ENCODE results near the gene SETD7. TPM values are rescaled to one million over a fixed set of nuclear protein-coding genes. Genes with fewer than 3 reads are reported as not detected.

Gene SETD7
- total and polyA plus RNA-seq, 2 experiments from 2014 or later = 1.1 to 4.2 TPM

DNA sequence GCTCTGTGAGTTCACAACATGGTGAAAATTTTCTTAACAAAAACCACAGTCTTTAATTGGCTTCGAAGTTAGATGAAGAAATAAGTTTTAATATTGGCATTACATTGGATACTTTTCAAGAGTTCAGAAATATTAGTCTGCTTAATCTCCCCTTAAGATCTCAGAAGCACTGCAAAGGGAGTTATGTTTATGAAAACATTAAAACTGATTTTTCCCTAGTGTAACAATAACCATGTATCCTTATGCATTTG lies 1.5 kb downstream of the SETD7 start:
- no peaks in the 10 kb centered on the region; the same call in 2 of the 3 replicates for H3K36me3 Mint-ChIP-seq (ENCODE audit: low read depth)
- no peaks in the 10 kb centered on the region for H3K79me2 ChIP-seq (replicated peaks; ENCODE audit: insufficient read depth)

More for the DNA sequence above, 1.5 kb downstream of the SETD7 start:
- no peak for ATAC-seq
- H3K4me2 ChIP-seq = peak overlapping the region; percentile 98
- no peak overlapping the region for H3K27ac Mint-ChIP-seq
- H3K36me3 ChIP-seq (ENCODE audit: insufficient read depth) = no peaks in the 10 kb centered on the region
- no peak overlapping the region for H3K27ac ChIP-seq (ENCODE audit: low read depth)
- H3K27me3 Mint-ChIP-seq (ENCODE audit: insufficient read depth, low read depth, poor library complexity) = peaks cover 51% of the 10 kb centered on the region
- no peaks in the 10 kb centered on the region for H4K20me1 ChIP-seq (replicated peaks; ENCODE audit: insufficient read depth)
- no peak overlapping the region for H2AFZ ChIP-seq
- peaks cover 66% of the 10 kb centered on the region for H3K27me3 ChIP-seq (ENCODE audit: insufficient read depth)
- peaks cover 33% of the 10 kb centered on the region for H3K4me1 ChIP-seq (ENCODE audit: insufficient read depth)
- peak overlapping the region; percentile 87 for H3K4me3 ChIP-seq
- no peaks in the 10 kb centered on the region for H3K9me2 ChIP-seq (ENCODE audit: insufficient read depth)
- no peak for DNase-seq (ENCODE audit: low spot score)
- 0 out of 2 replicates have a peak, but pooled peaks cover 7% of the 10 kb centered on the region for H3F3A ChIP-seq (replicated peaks; ENCODE audit: low read depth)
- TF ChIP-seq NANOG (IDR thresholded peaks at IDR 0.05; ENCODE audit: borderline replicate concordance) (no peak), ZNF331 (CRISPR knock-in tag; IDR thresholded peaks at IDR 0.05; ENCODE audit: low read depth) (no peak), POLR2AphosphoS5 (IDR thresholded peaks at IDR 0.05; ENCODE audit: low read depth) (no peak), EZH2phosphoT487 (IDR thresholded peaks at IDR 0.05; ENCODE audit: unreplicated experiment) (no peak), JUNB (IDR thresholded peaks at IDR 0.05; ENCODE audit: unreplicated experiment) (no peak), REST (IDR thresholded peaks at IDR 0.05; ENCODE audit: unreplicated experiment) (no peak), CTCF (conservative IDR thresholded peaks at IDR 0.05; ENCODE audit: low read depth in 2 of 2) (no peak), CREB1 (CRISPR knock-in tag; IDR thresholded peaks at IDR 0.05; ENCODE audit: low read depth) (no peak)
- TF ChIP-seq, protein P1, sequence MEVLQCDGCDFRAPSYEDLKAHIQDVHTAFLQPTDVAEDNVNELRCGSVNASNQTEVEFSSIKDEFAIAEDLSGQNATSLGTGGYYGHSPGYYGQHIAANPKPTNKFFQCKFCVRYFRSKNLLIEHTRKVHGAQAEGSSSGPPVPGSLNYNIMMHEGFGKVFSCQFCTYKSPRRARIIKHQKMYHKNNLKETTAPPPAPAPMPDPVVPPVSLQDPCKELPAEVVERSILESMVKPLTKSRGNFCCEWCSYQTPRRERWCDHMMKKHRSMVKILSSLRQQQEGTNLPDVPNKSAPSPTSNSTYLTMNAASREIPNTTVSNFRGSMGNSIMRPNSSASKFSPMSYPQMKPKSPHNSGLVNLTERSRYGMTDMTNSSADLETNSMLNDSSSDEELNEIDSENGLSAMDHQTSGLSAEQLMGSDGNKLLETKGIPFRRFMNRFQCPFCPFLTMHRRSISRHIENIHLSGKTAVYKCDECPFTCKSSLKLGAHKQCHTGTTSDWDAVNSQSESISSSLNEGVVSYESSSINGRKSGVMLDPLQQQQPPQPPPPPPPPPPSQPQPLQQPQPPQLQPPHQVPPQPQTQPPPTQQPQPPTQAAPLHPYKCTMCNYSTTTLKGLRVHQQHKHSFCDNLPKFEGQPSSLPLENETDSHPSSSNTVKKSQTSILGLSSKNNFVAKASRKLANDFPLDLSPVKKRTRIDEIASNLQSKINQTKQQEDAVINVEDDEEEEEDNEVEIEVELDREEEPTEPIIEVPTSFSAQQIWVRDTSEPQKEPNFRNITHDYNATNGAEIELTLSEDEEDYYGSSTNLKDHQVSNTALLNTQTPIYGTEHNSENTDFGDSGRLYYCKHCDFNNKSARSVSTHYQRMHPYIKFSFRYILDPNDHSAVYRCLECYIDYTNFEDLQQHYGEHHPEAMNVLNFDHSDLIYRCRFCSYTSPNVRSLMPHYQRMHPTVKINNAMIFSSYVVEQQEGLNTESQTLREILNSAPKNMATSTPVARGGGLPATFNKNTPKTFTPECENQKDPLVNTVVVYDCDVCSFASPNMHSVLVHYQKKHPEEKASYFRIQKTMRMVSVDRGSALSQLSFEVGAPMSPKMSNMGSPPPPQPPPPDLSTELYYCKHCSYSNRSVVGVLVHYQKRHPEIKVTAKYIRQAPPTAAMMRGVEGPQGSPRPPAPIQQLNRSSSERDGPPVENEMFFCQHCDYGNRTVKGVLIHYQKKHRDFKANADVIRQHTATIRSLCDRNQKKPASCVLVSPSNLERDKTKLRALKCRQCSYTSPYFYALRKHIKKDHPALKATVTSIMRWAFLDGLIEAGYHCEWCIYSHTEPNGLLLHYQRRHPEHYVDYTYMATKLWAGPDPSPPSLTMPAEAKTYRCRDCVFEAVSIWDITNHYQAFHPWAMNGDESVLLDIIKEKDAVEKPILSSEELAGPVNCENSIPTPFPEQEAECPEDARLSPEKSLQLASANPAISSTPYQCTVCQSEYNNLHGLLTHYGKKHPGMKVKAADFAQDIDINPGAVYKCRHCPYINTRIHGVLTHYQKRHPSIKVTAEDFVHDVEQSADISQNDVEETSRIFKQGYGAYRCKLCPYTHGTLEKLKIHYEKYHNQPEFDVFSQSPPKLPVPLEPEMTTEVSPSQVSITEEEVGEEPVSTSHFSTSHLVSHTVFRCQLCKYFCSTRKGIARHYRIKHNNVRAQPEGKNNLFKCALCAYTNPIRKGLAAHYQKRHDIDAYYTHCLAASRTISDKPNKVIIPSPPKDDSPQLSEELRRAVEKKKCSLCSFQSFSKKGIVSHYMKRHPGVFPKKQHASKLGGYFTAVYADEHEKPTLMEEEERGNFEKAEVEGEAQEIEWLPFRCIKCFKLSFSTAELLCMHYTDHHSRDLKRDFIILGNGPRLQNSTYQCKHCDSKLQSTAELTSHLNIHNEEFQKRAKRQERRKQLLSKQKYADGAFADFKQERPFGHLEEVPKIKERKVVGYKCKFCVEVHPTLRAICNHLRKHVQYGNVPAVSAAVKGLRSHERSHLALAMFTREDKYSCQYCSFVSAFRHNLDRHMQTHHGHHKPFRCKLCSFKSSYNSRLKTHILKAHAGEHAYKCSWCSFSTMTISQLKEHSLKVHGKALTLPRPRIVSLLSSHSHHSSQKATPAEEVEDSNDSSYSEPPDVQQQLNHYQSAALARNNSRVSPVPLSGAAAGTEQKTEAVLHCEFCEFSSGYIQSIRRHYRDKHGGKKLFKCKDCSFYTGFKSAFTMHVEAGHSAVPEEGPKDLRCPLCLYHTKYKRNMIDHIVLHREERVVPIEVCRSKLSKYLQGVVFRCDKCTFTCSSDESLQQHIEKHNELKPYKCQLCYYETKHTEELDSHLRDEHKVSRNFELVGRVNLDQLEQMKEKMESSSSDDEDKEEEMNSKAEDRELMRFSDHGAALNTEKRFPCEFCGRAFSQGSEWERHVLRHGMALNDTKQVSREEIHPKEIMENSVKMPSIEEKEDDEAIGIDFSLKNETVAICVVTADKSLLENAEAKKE (CRISPR knock-in tag; IDR thresholded peaks at IDR 0.05) = no peak
- TF ChIP-seq, protein P2, sequence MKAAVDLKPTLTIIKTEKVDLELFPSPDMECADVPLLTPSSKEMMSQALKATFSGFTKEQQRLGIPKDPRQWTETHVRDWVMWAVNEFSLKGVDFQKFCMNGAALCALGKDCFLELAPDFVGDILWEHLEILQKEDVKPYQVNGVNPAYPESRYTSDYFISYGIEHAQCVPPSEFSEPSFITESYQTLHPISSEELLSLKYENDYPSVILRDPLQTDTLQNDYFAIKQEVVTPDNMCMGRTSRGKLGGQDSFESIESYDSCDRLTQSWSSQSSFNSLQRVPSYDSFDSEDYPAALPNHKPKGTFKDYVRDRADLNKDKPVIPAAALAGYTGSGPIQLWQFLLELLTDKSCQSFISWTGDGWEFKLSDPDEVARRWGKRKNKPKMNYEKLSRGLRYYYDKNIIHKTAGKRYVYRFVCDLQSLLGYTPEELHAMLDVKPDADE (IDR thresholded peaks at IDR 0.05) = no peak
- peak overlapping the region; percentile 87 for H3K4me3 Mint-ChIP-seq
- H3K4me1 Mint-ChIP-seq = peaks cover 50% of the 10 kb centered on the region
- no peaks in the 10 kb centered on the region; the same call in 1 of the 3 replicates for H3K9me3 Mint-ChIP-seq
